Parathyroid adenoma (tissue), 2 donors: Measurements from ENCODE around the gene CCBE1.

Experiments used
- H2AFZ ChIP-seq: fragments of 300-600 bp; sonication (generic); one replicate; pipeline ENCODE4 v1.7.0; 2017; ENCODE audit warnings: antibody characterized with exemption, mild to moderate bottlenecking
- H3K27ac ChIP-seq: fragments of 300-600 bp; sonication (generic); one replicate; pipeline ENCODE4 v1.7.0; 2017
- H3K27me3 ChIP-seq: fragments of 300-600 bp; sonication (generic); one replicate; pipeline ENCODE4 v1.7.0; 2017; ENCODE audit warnings: low read length; ENCODE audit not compliant: control insufficient read depth, insufficient read depth
- H3K36me3 ChIP-seq: fragments of 300-600 bp; sonication (generic); one replicate; pipeline ENCODE4 v1.7.0; 2017; ENCODE audit warnings: low read length; ENCODE audit not compliant: control insufficient read depth, insufficient read depth
- H3K4me1 ChIP-seq: fragments of 300-600 bp; sonication (generic); one replicate; pipeline ENCODE4 v1.7.0; 2017; ENCODE audit warnings: control low read depth
- H3K4me2 ChIP-seq: fragments of 300-600 bp; sonication (generic); one replicate; pipeline ENCODE4 v1.7.0; 2017; ENCODE audit warnings: low read length
- H3K4me3 ChIP-seq: fragments of 300-600 bp; sonication (generic); one replicate; pipeline ENCODE4 v1.7.0; 2017; ENCODE audit warnings: low read depth, low read length
- H3K79me2 ChIP-seq: fragments of 300-600 bp; sonication (generic); one replicate; pipeline ENCODE4 v1.7.0; 2017; ENCODE audit warnings: control low read depth
- H3K9ac ChIP-seq: fragments of 300-600 bp; sonication (generic); one replicate; pipeline ENCODE4 v1.7.0; 2017; ENCODE audit warnings: mild to moderate bottlenecking
- H3K9me3 ChIP-seq: fragments of 300-600 bp; sonication (generic); one replicate; pipeline ENCODE4 v1.7.0; 2017; ENCODE audit warnings: low read length; ENCODE audit not compliant: control insufficient read depth
- CTCF ChIP-seq: fragments of 300-600 bp; sonication (generic); IDR thresholded peaks from one replicate; pipeline ENCODE4 v1.7.0; 2017; ENCODE audit warnings: antibody characterized with exemption, mild to moderate bottlenecking
- donor health status: primary hyperparathyroidism.

Gene CCBE1

GRCh38 chr18:59554796-59555335 is 142.4 kb downstream of the CCBE1 start:
- no peaks in the 10 kb centered on the region for H3K4me1 ChIP-seq
- no peaks in the 10 kb centered on the region for H3K27me3 ChIP-seq
- no peak overlapping the region for H3K4me3 ChIP-seq
- H2AFZ ChIP-seq: no peak overlapping the region
- no peak overlapping the region for H3K27ac ChIP-seq
- H3K4me2 ChIP-seq: no peak overlapping the region
- no peaks in the 10 kb centered on the region for H3K79me2 ChIP-seq
- no peak overlapping the region for H3K9ac ChIP-seq
- TF ChIP-seq CTCF: no peak
- no peaks in the 10 kb centered on the region for H3K9me3 ChIP-seq
- no peaks in the 10 kb centered on the region for H3K36me3 ChIP-seq

DNA sequence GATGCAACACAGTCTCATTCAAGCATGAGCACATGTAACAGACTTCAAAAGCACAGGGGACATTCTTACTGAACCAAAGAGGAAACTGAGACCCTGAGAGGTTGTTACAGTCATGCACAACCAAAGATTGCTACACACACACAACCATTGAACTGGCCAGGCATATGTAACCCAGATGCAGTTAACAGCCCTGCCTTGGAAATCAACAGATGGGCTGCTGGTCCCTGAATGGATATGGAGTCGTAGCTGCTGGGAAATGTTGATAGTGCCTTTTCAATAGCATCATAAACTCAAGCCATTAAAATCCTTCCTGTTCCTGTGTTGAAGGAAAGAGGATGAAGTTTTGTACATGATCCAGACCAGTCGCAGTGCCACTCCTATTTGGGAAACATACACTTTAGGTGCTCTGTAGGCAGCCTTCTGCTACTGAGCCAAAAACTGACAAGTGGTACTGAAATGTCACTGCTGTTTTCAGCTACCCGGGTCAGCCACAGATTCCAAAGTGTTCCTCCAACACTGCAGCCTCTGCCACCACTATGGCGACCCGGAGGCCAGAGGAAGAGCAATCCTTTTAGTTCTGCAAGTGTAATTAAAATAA is 143.9 kb downstream of the CCBE1 start:
- Histone ChIP-seq H3K79me2 (no peaks in the 10 kb centered on the region), H2AFZ (no peak overlapping the region), H3K4me3 (no peak overlapping the region), H3K27me3 (no peaks in the 10 kb centered on the region), H3K36me3 (no peaks in the 10 kb centered on the region), H3K4me1 (peaks cover 3% of the 10 kb centered on the region), H3K9me3 (no peaks in the 10 kb centered on the region), H3K27ac (no peak overlapping the region), H3K4me2 (no peak overlapping the region), H3K9ac (no peak overlapping the region)
- TF ChIP-seq CTCF: no peak

DNA sequence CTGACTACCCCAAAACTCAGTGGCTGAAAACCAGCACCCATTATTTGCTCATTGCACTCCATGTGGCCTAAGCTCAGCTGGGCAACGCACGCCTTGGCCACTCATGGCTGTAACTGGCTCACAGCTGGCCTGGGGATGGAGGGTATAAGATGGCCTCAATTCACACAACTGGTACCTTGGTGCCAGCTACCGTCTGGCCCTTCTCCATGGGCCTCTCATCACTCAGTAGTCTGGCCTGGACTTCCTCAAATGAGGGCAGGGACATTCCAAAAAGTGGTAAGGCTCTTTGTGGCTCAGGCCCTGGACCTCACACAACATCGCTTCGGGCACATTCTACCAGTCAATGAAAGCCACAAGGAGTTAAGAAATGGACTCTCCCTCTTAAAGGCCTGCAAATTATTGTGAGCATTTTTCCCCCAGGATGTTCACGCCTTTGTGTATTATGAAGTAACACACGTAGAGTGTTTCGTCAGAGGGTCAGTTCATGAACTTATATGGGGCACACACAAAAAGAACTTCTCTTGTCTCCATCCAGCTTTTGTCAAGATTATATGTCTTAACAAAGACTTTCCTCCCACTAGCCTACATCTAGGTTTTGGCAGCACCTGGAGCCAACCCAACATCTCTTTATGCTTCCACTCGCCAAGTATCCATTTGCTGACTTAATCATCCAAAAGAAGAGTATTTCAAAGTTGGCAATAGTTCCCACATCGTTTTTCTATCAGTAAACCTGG is 145.2 kb downstream of the CCBE1 start:
- H3K27me3 ChIP-seq: no peaks in the 10 kb centered on the region
- H3K4me3 ChIP-seq: no peak overlapping the region
- no peak for TF ChIP-seq CTCF
- H3K36me3 ChIP-seq: no peaks in the 10 kb centered on the region
- H3K4me2 ChIP-seq: no peak overlapping the region
- H3K4me1 ChIP-seq: peaks cover 10% of the 10 kb centered on the region
- H3K9ac ChIP-seq: no peak overlapping the region
- H3K79me2 ChIP-seq: no peaks in the 10 kb centered on the region
- H2AFZ ChIP-seq: no peak overlapping the region
- H3K27ac ChIP-seq: no peak overlapping the region
- no peaks in the 10 kb centered on the region for H3K9me3 ChIP-seq

GRCh38 chr18:59550174-59550516 is 147.1 kb downstream of the CCBE1 start:
- no peak for TF ChIP-seq CTCF

More at GRCh38 chr18:59550174-59550516, 147.1 kb downstream of the CCBE1 start:
- Histone ChIP-seq H2AFZ (no peak overlapping the region), H3K4me1 (peaks cover 10% of the 10 kb centered on the region), H3K27me3 (no peaks in the 10 kb centered on the region), H3K4me3 (no peak overlapping the region), H3K9me3 (no peaks in the 10 kb centered on the region), H3K9ac (no peak overlapping the region), H3K4me2 (no peak overlapping the region), H3K27ac (no peak overlapping the region), H3K36me3 (no peaks in the 10 kb centered on the region), H3K79me2 (no peaks in the 10 kb centered on the region)
